Keratinocyte (primary cell): Measurements from ENCODE around the gene ADGRA3. TPM values are rescaled to one million over a fixed set of nuclear protein-coding genes. Genes with fewer than 3 reads are reported as not detected.

Experiments
- DNase-seq: peaks from one replicate; pipeline ENCODE4 v3.0.0-alpha.2; 2011; ENCODE audit warnings: low read depth, missing footprints, low spot score
- FAIRE-seq: peaks from 2 replicates; lab custom pipeline; 2011; peaks lifted over from hg19 to GRCh38; lab: Jason Lieb, UNC
- H2AFZ ChIP-seq: 2 replicates; pipeline ENCODE4 v1.6.0; 2012; ENCODE audit warnings: low read length, control low read depth, inconsistent platforms; ENCODE audit not compliant: control insufficient read depth
- H3K27ac ChIP-seq: 2 replicates; pipeline ENCODE4 v1.5.1; 2011; ENCODE audit warnings: low read length; ENCODE audit not compliant: control insufficient read depth, insufficient read depth
- H3K27me3 ChIP-seq: 3 replicates; pipeline ENCODE4 v1.6.0; 2011; ENCODE audit warnings: low read length; ENCODE audit not compliant: control insufficient read depth, insufficient read depth; ENCODE audit errors: extremely low read depth
- H3K36me3 ChIP-seq, 2 experiments: 2 replicates in 1 of 2; 3 replicates in 1 of 2; pipeline ENCODE4 v1.5.1; 2011; ENCODE audit warnings: low read length in 2 of 2, mild to moderate bottlenecking in 1 of 2; ENCODE audit not compliant: control insufficient read depth in 2 of 2, insufficient read depth in 2 of 2; ENCODE audit errors: extremely low read depth in 1 of 2
- H3K4me1 ChIP-seq: 3 replicates; pipeline ENCODE4 v1.5.1; 2011; ENCODE audit warnings: low read length; ENCODE audit not compliant: control insufficient read depth, insufficient read depth; ENCODE audit errors: extremely low read depth
- H3K4me2 ChIP-seq: 3 replicates; pipeline ENCODE4 v1.6.0; 2011; ENCODE audit warnings: low read depth, low read length; ENCODE audit not compliant: control insufficient read depth, insufficient read depth; ENCODE audit errors: extremely low read depth
- H3K4me3 ChIP-seq, 3 experiments: fragments of 200-600 bp in 1 of 3; sonication (generic) in 1 of 3; 2 replicates in 2 of 3; 3 replicates in 1 of 3; pipeline ENCODE4 v1.5.1; 2011 to 2016; ENCODE audit warnings: low read length in 3 of 3, mild to moderate bottlenecking in 3 of 3, control low read depth in 2 of 3, inconsistent platforms in 1 of 3, low read depth in 1 of 3, mixed read lengths in 1 of 3, mixed run types in 1 of 3, moderate library complexity in 1 of 3; ENCODE audit not compliant: control insufficient read depth in 2 of 3, insufficient read depth in 2 of 3; ENCODE audit errors: extremely low read depth in 1 of 3
- H3K79me2 ChIP-seq: 2 replicates; pipeline ENCODE4 v1.6.0; 2012; ENCODE audit warnings: low read length; ENCODE audit not compliant: control insufficient read depth, insufficient read depth
- H3K9ac ChIP-seq: 3 replicates; pipeline ENCODE4 v1.6.0; 2011; ENCODE audit warnings: low read length; ENCODE audit not compliant: control insufficient read depth, insufficient read depth; ENCODE audit errors: extremely low read depth
- H3K9me1 ChIP-seq: 3 replicates; pipeline ENCODE4 v1.6.0; 2011; ENCODE audit warnings: low read length; ENCODE audit not compliant: control insufficient read depth, insufficient read depth; ENCODE audit errors: extremely low read depth
- H3K9me3 ChIP-seq: 2 replicates; pipeline ENCODE4 v1.5.1; 2012; ENCODE audit warnings: low read depth, low read length; ENCODE audit not compliant: control insufficient read depth
- H4K20me1 ChIP-seq: 3 replicates; pipeline ENCODE4 v1.6.0; 2011; ENCODE audit warnings: low read length; ENCODE audit not compliant: control insufficient read depth, insufficient read depth; ENCODE audit errors: extremely low read depth
- EZH2 ChIP-seq: IDR thresholded peaks from one replicate; pipeline ENCODE4 v1.6.1; 2012; ENCODE audit warnings: inconsistent platforms, mild to moderate bottlenecking, low read length, moderate library complexity
- dilution Hi-C: fragments of 300-500 bp; cut with MboI; formaldehyde crosslinking; loops from one replicate; pipeline ENCODE4 v1.7.0; 2020; ENCODE audit warnings: low sequenced_read_pairs; ENCODE audit not compliant: extremely low pct_ligation_motif_present
- polyA plus RNA-seq, 5 experiments: library from polyadenylated mRNA; depleted of rRNA in 3 of 5; stranded (reverse) in 3 of 5; stranded (forward) in 1 of 5; unstranded in 1 of 5; fragments of >200 nt; gene quantifications; 1 replicate in 1 of 5; 2 replicates in 3 of 5; 3 replicates in 1 of 5; pipeline versions ENCODE4 v1.2.1 to v1.2.3, GENCODE V29; 2011 to 2012; ENCODE audit warnings: missing spikeins in 2 of 5, low read depth in 1 of 5, low replicate concordance in 1 of 5
- TF ChIP-seq, protein P1 (sequence below), 3 experiments: IDR thresholded peaks in 1 of 3; conservative IDR thresholded peaks in 1 of 3; optimal IDR thresholded peaks in 1 of 3; 2 replicates in 2 of 3; 3 replicates in 1 of 3; pipeline versions ENCODE3 to v1.5.1; 2011; ENCODE audit warnings: low read length in 3 of 3, mild to moderate bottlenecking in 3 of 3, moderate library complexity in 2 of 3, control low read depth in 1 of 3, inconsistent platforms in 1 of 3; ENCODE audit not compliant: insufficient read depth in 2 of 3; ENCODE audit errors: extremely low read depth in 1 of 3

Gene ADGRA3
- polyA plus RNA-seq, 1 donor (not counting 4 experiments of a cell fraction or from before 2014, with no cell fraction given) = 38.7 TPM

DNA sequence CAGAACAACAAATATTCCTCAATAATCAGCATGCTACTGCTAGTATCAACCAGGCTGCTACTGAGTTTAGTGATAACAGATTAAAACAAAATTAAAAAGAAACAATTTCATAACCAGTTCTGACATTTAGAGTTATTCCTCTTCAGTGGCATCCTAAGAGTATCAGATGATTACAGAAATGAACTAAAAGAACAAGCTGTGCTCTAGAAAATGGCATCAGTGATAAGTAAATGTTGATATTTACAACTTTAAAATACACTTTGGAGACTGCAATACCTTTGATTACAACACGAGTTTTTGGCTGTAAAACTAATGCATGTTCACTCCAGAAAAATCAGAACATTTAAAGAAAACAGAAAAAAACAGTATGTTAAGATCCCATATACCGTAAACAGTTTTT, 72.9 kb downstream of the ADGRA3 start:
- Histone ChIP-seq H3K4me1 (no peaks in the 10 kb centered on the region), H3K27me3 (no peaks in the 10 kb centered on the region), H2AFZ (no peak overlapping the region), H3K4me2 (no peak overlapping the region), H4K20me1 (no peaks in the 10 kb centered on the region), H3K9ac (no peak overlapping the region), H3K79me2 (no peaks in the 10 kb centered on the region), H3K36me3 (peaks cover 0 to 6% of the 10 kb centered on the region in 2 experiments), H3K9me3 (no peaks in the 10 kb centered on the region), H3K4me3 (no peak overlapping the region), H3K27ac (no peak overlapping the region), H3K9me1 (no peaks in the 10 kb centered on the region)
- TF ChIP-seq, protein P1, sequence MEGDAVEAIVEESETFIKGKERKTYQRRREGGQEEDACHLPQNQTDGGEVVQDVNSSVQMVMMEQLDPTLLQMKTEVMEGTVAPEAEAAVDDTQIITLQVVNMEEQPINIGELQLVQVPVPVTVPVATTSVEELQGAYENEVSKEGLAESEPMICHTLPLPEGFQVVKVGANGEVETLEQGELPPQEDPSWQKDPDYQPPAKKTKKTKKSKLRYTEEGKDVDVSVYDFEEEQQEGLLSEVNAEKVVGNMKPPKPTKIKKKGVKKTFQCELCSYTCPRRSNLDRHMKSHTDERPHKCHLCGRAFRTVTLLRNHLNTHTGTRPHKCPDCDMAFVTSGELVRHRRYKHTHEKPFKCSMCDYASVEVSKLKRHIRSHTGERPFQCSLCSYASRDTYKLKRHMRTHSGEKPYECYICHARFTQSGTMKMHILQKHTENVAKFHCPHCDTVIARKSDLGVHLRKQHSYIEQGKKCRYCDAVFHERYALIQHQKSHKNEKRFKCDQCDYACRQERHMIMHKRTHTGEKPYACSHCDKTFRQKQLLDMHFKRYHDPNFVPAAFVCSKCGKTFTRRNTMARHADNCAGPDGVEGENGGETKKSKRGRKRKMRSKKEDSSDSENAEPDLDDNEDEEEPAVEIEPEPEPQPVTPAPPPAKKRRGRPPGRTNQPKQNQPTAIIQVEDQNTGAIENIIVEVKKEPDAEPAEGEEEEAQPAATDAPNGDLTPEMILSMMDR (optimal IDR thresholded peaks at IDR 0.05 in 1 of 3, IDR thresholded peaks at IDR 0.05 in 1 of 3, conservative IDR thresholded peaks at IDR 0.05 in 1 of 3; ENCODE audit: extremely low read depth in 1 of 3, insufficient read depth in 2 of 3, low read length in 3 of 3) = no peak
- no peak for TF ChIP-seq EZH2
- no peak for FAIRE-seq
- dilution Hi-C loops = no loop called here
- DNase-seq = no peak

- no peaks in the 10 kb centered on the region for H3K4me1 ChIP-seq
- no peak overlapping the region for H3K9ac ChIP-seq
- no peaks in the 10 kb centered on the region for H3K27me3 ChIP-seq
- DNase-seq (no peak), FAIRE-seq (no peak)
- dilution Hi-C loops = no loop called here
- H3K79me2 ChIP-seq = no peaks in the 10 kb centered on the region
- no peaks in the 10 kb centered on the region for H4K20me1 ChIP-seq
- TF ChIP-seq EZH2 = no peak
- TF ChIP-seq, protein P1 (optimal IDR thresholded peaks at IDR 0.05 in 1 of 3, IDR thresholded peaks at IDR 0.05 in 1 of 3, conservative IDR thresholded peaks at IDR 0.05 in 1 of 3; ENCODE audit: extremely low read depth in 1 of 3, insufficient read depth in 2 of 3, low read length in 3 of 3) = no peak
- H3K4me3 ChIP-seq = no peak overlapping the region
- peaks cover 0 to 6% of the 10 kb centered on the region in 2 experiments for H3K36me3 ChIP-seq
- H2AFZ ChIP-seq = no peak overlapping the region
- H3K4me2 ChIP-seq = no peak overlapping the region
- no peaks in the 10 kb centered on the region for H3K9me1 ChIP-seq
- H3K27ac ChIP-seq = no peak overlapping the region
- no peaks in the 10 kb centered on the region for H3K9me3 ChIP-seq
These were observed 74.9 kb downstream of the ADGRA3 start for GRCh38 chr4:22440999-22441398.
